HG03442 (cell line): Measurements from ENCODE around the gene SLC3A2.
"Not testable (repeated sequence)": the region's sequence is repeated elsewhere in the genome, so short reads cannot be mapped to it uniquely, and the experiment has no call there.

Source experiments
- ATAC-seq: cut with Tn5 transposase; IDR thresholded peaks from one replicate; pipeline ENCODE4 v1.9.1; 2021; ENCODE audit warnings: mild to moderate bottlenecking, moderate library complexity; ENCODE audit not compliant: unreplicated experiment

The SLC3A2 gene

DNA sequence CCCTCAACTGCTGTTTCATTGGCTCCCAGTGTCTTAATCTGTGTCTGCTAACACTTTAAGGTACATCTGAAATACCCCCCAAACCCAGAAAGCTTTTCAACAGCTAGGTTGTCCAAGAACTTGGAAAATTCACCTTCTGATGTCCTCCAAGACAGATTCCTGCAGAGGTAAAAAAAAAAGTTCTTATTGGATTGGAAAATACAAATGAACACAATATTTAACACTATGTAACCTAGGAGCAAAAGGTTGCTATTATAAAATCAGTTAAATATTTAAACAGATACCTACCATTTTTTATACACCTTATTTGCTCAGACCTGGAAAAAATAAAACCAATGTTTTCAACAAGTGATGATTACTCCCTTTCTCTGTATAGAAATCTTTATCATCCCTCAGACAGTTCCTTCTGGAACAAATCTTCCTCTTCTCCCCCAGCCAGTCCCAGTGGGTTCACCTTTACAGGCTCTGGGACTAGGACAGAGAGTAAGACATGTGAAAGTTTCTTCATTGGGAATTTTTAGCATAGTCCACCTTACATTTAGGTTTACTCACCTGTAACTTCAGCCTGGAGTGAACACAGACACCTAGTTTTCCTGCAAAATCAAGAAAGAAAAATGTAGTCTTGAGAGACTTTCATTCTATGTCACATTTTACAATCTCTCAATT is 28.0 kb upstream of the SLC3A2 start:
- ATAC-seq, result no peak

GRCh38 chr11:62853279-62853965 is 27.3 kb upstream of the SLC3A2 start:
- no peak for ATAC-seq

GRCh38 chr11:62854013-62854824 is 26.5 kb upstream of the SLC3A2 start:
- ATAC-seq, result no peak

- ATAC-seq, result no peak
Measured at GRCh38 chr11:62854825-62855570, 25.7 kb upstream of the SLC3A2 start.

DNA sequence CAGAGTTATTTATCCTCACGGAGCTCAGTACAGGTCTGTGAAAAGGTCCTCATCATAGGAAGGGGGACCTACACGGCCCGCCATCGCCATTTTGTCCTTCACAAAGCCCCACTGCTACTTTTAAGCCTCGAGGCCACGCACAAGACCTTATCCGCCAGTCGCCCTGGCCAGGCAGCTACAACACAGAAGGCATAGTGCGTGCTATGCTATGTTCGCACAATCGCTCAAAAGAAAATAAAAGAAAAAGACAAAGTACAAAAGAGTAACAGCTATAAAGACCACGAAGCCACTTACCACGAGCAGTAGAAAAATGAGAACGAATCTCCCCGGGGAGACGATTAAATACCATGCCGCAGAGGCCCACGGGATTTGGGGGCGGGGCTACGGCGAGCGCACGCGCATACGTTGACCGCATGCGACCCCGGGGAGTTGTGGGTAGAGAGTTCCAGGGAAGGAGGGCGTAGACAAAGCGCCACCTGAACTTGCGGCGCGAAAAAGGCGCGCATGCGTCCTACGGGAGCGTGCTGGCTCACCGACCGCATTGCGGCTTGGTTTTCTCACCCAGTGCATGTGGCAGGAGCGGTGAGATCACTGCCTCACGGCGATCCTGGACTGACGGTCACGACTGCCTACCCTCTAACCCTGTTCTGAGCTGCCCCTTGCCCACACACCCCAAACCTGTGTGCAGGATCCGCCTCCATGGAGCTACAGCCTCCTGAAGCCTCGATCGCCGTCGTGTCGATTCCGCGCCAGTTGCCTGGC is 24.9 kb upstream of the SLC3A2 start:
- peak; percentile 75 for ATAC-seq

DNA sequence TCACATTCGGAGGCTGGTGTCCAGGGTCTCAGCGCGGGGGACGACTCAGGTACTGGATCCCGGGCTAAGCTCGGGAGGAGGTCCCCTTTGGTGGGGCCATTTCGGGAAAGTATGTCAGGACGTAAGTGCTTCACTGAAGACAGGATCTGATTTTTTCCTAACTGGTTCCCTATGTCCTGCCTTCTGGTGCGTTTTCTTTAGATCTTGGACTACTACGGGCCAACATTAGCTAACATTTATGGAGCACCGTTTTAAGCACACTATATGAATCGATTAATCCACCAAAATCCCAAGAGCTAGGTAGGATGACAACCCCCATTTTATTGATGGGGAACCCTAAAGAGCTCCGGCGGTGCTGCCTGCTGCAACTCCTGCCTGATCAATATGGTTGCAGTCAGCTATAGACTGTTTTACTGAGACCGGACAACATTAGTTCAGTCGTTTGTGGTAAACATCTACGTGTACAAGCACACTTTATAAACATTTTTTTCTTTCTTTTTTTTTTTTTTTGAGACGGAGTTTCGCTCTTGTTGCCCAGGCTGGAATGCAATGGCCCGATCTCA is 24.3 kb upstream of the SLC3A2 start:
- ATAC-seq, result no peak

DNA sequence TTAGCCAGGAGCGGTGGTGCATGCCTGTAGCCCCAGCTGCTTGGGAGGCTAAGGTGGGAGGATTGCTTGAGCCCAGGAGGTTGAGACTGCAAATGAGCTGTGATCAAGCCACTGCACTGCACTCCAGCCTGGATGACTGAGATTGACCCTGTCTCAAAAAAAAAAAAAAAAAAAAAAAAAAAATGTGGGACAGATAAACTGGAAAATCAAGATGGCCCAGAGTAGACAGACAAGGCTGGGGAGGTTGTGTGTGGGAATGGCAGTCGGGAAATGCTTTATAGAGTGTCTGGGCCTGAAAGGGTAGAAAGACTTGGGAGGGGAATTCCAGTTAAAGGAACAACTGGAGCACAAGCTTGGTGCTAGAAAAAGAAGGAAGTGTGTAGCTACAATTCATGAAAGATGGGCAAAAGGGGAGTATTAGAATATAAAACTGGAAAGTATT is 23.1 kb upstream of the SLC3A2 start:
- no peak for ATAC-seq

GRCh38 chr11:62858201-62858600 is 22.5 kb upstream of the SLC3A2 start:
- ATAC-seq, result no peak

GRCh38 chr11:62859281-62859703 is 21.4 kb upstream of the SLC3A2 start:
- not testable (repeated sequence) for ATAC-seq

DNA sequence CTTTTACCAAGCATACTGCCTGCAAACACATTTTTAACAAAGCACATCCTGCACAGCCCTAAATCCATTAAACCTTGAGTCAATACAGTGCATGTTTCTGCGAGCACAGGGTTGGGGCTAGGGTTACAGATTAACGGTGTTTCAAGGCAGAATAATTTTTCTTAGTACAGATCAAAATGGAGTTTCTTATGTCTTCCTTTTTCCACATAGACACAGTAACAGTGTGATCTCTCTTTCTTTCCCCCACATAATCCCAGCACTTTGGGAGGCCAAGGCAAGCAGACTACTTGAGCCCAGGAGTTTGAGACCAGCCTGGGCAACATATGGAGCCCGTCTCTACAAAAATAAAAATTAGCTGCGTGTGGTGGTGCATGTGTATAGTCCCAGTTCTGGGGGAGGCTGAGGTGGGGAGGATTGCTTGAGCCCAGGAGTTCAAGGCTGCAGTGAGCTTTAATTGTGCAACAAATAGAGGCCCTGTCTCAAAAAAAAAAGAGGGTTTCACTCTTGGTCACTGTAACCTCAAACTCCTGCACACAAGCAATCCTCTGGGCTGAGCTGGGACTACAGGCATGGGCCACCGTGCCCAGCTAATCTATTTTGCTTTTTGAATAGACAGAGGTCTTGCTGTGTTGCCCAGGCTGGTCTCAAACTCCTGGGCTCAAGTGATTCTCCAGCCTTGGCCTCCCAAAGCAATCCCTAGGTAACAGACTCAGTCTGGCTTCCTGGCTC is 19.7 kb upstream of the SLC3A2 start:
- ATAC-seq, result no peak

DNA sequence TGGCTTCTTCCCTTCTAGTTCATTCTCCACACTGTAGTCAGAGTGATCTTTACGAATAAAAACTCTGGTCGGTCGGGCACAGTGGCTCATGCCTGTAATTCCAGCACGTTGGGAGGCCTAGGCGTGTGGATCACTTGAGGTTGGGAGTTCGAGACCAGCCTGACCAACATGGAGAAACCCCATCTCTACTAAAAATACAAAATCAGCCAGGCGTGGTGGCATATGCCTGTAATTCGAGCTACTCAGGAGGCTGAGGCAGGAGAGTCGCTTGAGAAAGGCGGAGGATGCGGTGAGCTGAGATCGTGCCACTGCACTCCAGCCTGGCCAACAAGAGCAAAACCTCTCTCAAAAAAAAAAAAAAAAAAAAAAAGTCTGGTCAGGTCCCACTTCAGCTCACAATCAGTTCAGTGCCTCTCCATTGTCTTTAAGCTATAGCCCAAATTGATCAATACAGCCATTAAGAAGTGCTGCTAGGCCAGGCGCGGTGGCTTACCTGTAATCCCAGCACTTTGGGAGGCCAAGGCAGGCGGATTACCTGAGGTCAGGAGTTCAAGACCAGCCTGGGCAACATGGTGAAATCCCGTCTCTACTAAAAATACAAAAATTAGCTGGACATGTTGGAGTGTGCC is 19.0 kb upstream of the SLC3A2 start:
- ATAC-seq, result not testable (repeated sequence)

DNA sequence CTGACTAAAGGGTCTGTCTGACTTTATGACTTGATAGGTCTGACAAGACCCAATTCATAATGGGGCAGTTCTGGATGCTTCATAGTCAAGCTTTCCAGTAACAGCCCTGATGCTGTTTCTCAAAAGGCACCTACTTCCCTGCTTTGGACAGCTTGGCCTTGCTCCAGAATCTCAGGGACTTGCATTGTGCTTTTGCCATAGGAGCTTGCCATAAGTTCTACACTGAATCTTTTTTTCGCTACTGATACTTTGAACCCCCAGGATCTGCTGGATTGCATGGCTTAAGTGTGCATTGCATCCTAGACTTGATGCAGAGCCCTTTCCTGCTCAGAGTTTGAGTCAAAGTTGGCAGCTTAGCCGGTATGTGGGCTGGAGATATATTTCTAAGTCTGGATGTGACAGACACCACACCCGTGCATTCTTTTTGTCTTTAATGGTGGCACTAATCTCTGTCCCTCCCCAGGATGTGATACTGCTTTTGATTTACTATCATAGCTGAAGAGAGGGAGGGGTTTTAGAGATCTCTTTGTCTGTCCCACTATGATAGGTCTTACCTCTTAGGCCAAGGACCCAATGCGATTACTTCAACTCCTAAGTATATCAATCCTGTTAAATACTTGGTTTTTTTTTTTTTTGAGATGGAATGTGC is 16.9 kb upstream of the SLC3A2 start:
- no peak for ATAC-seq

GRCh38 chr11:62865635-62866034 is 15.1 kb upstream of the SLC3A2 start:
- ATAC-seq, result no peak

- ATAC-seq, result no peak
Measured at GRCh38 chr11:62874851-62875250, 5.8 kb upstream of the SLC3A2 start.

GRCh38 chr11:62875698-62876478 is 4.8 kb upstream of the SLC3A2 start:
- ATAC-seq, result no peak

DNA sequence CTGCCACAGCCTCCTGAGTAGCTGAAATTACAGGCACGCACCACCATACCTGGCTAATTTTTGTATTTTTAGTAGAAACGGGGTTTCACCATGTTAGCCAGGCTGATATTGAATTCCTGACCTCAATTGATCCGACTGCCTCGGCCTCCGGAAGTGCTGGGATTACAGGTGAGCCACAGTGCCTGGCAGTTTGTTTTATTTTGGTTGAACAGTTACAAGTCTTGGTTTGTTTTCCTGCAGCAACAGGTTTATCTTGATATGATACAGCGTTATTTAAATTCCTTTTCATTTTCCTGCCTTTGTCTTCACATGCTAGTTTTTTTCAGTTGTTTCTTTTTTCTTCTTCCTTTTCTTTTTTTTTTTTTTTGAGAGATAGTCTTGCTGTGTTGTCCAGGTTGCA is 4.0 kb upstream of the SLC3A2 start:
- no peak for ATAC-seq

GRCh38 chr11:62879235-62879978 is 1.3 kb upstream of the SLC3A2 start:
- ATAC-seq, result no peak
